Iris pigment epithelial cell (primary cell): ENCODE results near the gene MTHFS.
"Not testable (repeated sequence)": the region's sequence is repeated elsewhere in the genome, so short reads cannot be mapped to it uniquely, and the experiment has no call there.

Source experiments
- DNase-seq: peaks from one replicate; pipeline ENCODE4 v3.0.0-alpha.2; 2011; ENCODE audit warnings: low read depth

The MTHFS gene

GRCh38 chr15:79915776-79916501 lies 19.1 kb upstream of the MTHFS start:
- not testable (repeated sequence) for DNase-seq

- DNase-seq, result no peak
Measured at GRCh38 chr15:79914728-79915127, 17.9 kb upstream of the MTHFS start.

- not testable (repeated sequence) for DNase-seq
Measured at GRCh38 chr15:79909556-79910335, 12.9 kb upstream of the MTHFS start.

GRCh38 chr15:79904271-79904670 lies 7.5 kb upstream of the MTHFS start:
- peak; percentile 44 for DNase-seq

GRCh38 chr15:79903626-79904025 lies 6.8 kb upstream of the MTHFS start:
- no peak for DNase-seq

- DNase-seq, result no peak
Measured at GRCh38 chr15:79903144-79903543, 6.3 kb upstream of the MTHFS start.

- DNase-seq, result peak; percentile 40
Measured at GRCh38 chr15:79901958-79902357, 5.1 kb upstream of the MTHFS start.

GRCh38 chr15:79900818-79901378 lies 4.1 kb upstream of the MTHFS start:
- not testable (repeated sequence) for DNase-seq

GRCh38 chr15:79900087-79900486 lies 3.3 kb upstream of the MTHFS start:
- no peak for DNase-seq

GRCh38 chr15:79898786-79899185 lies 2.0 kb upstream of the MTHFS start:
- peak; percentile 91 for DNase-seq

GRCh38 chr15:79898369-79898768 lies 1.6 kb upstream of the MTHFS start:
- DNase-seq, result no peak

- DNase-seq, result no peak
Measured at GRCh38 chr15:79897701-79898113, 893 bp upstream of the MTHFS start.

GRCh38 chr15:79897380-79897678 lies 515 bp upstream of the MTHFS start:
- no peak for DNase-seq

GRCh38 chr15:79896131-79896633 lies 632 bp downstream of the MTHFS start:
- no peak for DNase-seq

- DNase-seq, result peak; percentile 61
Measured at GRCh38 chr15:79887054-79887930, 9.5 kb downstream of the MTHFS start.

- DNase-seq, result no peak
Measured at GRCh38 chr15:79886124-79886523, 10.7 kb downstream of the MTHFS start.

GRCh38 chr15:79884204-79884596 lies 12.6 kb downstream of the MTHFS start:
- no peak for DNase-seq

- no peak for DNase-seq
Measured at GRCh38 chr15:79883579-79884203, 13.1 kb downstream of the MTHFS start.

- DNase-seq, result no peak
Measured at GRCh38 chr15:79881668-79882067, 15.1 kb downstream of the MTHFS start.

- no peak for DNase-seq
Measured at GRCh38 chr15:79881254-79881653, 15.6 kb downstream of the MTHFS start.

GRCh38 chr15:79878078-79878705 lies 18.6 kb downstream of the MTHFS start:
- DNase-seq, result no peak
